Esophagus mucosa (tissue), 1 donor: ENCODE data around the gene GPX4. TPM values are rescaled to one million over a fixed set of nuclear protein-coding genes. Genes with fewer than 3 reads are reported as not detected.
"Not testable (repeated sequence)": the region's sequence is repeated elsewhere in the genome, so short reads cannot be mapped to it uniquely, and the experiment has no call there.

Source experiments
- ATAC-seq: fragments of 200-7000 bp; cut with Tn5 transposase; one replicate; pipeline ENCODE4 v1.9.1; 2020
- total RNA-seq: library from RNA; stranded (reverse); gene quantifications from one replicate; pipeline ENCODE4 v1.2.4, GENCODE V29; 2023
- donor health status: DM: yes; HTN: yes; CAD: no.

GPX4 gene
- total RNA-seq, 1 donor from 2014 or later = 138 TPM

GRCh38 chr19:1115646-1116420, 12.0 kb downstream of the GPX4 start:
- no peak for ATAC-seq

DNA sequence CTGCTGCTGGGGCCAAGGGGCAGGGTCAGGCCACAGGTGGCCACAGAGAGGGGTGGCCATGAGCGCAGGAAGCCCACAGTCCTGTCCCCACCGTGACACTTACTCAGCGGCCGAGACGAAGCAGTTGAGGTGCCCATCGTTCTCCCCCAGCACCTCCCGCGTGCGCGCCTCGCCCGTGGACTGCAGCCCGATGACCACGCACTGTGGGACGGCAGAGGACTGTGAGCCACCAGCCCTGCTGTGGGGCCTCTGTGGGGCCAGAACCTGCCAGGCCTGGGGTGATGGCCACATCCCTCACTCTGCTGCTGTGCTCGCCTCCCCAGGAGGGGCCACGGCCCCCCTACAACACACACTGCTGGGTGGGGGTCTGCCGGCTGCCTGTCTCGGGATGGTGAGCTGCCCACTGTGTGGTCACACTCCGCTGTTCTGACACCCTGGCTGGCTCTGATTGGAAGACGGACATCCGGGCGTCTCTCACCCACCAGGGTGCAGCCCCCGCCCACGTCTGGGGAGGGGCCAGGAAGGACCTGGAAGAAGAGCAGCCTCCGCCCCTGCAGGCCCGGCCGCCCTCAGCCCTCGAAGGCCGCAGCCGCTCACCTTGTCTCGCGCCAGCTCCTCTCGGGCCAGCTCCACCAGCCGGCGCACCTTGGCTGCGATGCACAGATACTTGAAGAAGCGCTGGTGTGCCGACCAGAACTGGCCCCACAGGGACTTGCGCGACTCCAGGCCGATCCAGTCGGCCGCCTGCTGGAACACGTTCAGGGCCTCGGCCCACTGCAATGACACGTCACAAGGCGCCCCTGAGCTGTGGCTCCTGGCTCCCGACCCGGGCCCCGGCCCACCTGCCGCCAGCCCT, 13.2 kb downstream of the GPX4 start:
- ATAC-seq = no peak

DNA sequence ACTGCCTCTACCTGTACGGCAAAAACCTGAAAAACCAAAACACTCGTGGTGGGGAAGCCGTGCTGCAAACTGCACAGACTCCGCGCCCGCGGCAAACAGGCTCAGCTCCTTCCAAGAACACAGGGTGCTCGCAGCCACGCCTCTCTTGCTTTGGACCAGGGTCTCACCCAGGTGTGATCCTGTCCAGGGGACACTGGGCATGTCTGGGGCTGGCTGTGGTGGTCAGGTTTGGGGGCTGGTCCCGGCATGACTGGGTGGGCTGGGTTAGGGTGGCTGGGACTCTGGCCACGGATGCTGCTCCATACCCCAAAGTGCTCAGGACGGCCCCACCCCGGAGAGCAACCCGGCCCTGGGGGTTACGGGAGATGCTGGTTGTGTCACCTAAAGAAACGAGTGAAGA, 13.9 kb downstream of the GPX4 start:
- no peak for ATAC-seq

DNA sequence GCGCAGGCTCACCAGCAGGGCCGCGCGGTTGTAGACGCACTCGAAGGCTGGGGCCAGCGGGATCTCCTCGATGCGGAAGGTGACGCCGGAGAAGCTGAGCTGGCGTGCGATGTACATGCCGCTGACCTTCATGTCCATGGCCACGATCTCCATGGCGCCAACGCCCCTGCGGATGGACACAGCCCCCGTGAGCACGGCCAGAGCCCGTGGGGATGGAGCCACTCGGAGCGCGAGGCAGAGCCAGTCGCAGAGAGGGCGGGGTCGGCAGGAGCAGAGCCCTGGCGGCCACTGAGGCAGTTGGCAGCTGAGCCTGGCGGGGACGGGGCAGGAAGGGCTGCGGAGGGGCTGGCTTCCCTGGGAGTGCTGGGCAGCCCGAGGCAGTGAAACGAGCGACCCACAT, 15.2 kb downstream of the GPX4 start:
- ATAC-seq = no peak

DNA sequence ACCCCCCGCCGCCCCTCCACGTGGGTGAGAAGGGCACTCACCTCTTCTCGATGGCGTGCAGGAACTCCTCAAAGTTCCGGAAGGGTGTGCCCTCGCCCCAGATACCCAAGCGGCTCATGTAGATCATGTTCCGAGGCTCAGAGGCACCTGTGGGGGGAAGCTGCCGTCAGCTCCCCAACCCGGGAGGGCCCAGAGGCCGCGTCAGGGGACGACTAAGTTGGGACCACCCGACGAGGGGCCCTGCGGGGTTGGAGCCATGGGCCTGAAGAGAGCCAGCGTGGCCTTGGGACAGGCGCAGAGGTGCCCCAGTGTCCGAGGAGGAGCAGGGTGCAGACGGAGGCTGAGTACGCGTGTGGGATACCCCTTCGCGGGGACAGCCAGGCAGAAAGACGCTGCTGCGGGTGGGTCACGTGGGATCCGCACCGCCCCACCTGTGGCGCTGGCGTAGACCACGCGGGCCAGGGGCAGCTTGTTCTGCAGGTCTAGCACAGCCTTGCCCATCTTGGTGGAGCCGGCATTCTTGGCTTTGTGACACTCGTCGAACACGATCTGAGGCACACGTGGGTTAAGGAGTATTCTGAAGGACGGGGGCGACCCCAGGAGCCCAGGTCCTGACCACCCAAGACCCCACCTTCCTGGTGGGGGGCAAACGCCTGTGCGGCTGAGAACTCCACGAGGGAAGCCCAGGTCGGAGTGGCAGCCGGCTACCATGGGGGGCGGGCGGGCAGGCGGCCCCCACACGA, 15.9 kb downstream of the GPX4 start:
- ATAC-seq = no peak

GRCh38 chr19:1121395-1121794, 17.6 kb downstream of the GPX4 start:
- ATAC-seq = no peak

- ATAC-seq = no peak
These were observed 18.5 kb downstream of the GPX4 start for GRCh38 chr19:1122021-1122971.

- ATAC-seq = peak; percentile 79
These were observed 19.2 kb downstream of the GPX4 start for GRCh38 chr19:1122972-1123363.

- ATAC-seq = no peak
These were observed 19.6 kb downstream of the GPX4 start for GRCh38 chr19:1123381-1123780.

DNA sequence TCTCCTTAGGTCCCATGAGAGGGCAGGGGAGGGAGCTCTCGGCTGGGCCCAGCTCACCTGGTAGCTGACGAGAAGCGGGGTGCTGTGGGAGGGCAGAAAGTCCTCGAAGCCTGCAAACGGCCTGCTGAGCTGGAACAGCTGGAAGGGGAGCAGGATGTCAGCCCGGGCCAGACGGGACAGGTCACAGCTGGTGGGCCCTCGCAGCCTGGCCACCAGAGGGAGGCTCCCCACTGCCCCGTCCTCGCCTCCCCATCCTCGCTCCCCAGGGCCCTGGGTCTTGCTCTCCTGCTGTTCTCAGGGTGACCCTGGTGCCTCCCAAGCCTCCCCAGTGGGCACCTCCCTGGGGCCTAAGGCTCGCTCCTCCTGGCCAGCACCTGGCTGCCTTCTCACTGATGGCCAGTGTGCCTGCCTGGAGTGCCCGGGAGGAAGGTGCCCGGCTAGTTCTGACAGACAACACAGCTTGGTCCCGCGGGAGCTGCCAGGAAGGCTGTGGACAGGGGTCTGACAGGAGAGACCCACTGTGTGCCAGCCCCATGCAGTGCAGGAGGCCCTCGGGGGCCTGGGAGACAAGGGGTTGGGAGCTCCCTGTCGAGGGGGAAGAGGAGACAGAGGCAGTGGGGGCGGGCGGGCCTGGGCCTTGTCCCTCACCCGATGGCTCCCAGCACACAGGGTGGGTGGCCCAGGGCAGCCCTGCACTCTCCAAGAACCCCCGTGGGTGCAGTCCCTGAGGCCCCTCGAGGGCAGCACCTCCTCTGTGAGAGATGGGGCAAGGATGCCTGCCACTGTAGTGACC, 20.3 kb downstream of the GPX4 start:
- ATAC-seq = no peak

- no peak for ATAC-seq
These were observed 22.0 kb downstream of the GPX4 start for GRCh38 chr19:1125601-1126467.

GRCh38 chr19:1126984-1127760, 23.4 kb downstream of the GPX4 start:
- ATAC-seq = no peak

GRCh38 chr19:1128106-1128505, 24.3 kb downstream of the GPX4 start:
- peak; percentile 76 for ATAC-seq

DNA sequence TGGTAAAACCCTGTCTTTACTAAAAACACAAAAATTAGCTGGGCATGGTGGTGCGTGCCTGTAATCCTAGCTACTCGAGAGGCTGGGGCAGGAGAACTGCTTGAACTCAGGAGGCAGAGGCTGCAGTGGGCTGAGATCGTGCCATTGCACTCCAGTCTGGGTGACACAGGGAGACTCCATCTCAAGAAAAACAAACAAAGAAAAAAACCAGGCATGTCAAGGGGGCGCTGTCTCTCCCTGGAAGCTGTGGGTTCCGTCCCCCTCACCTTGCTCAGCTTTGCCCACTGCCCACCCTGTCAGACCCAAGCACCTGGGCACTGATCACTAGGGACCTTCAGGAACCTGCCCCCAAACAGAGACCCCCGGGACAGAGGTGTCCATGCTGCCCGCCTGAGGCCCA, 25.3 kb downstream of the GPX4 start:
- not testable (repeated sequence) for ATAC-seq

DNA sequence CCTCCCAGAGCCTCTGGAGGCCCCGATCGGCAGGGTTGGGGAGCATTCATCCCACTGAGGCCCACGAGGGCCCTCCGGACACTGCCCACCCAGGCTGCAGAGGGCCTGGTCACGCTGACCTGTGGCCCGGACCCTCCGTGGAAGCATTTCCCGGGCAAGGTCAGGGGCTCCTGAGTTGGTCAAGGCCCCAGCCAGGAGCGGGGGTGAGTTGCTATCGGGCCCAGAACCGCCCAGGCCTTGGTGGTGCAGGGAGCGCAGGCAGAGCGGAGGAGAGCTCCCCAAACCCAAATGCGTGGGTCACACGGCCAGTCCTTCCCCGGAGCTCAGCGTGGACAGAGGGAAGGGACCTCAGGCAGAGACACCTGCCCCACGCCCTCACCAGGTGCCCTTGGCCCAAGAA, 25.7 kb downstream of the GPX4 start:
- ATAC-seq = no peak

GRCh38 chr19:1130771-1131717, 27.2 kb downstream of the GPX4 start:
- ATAC-seq = peak; percentile 9

- peak; percentile 66 for ATAC-seq
These were observed 28.1 kb downstream of the GPX4 start for GRCh38 chr19:1131718-1132551.
